GM11168 (cell line): Measurements from ENCODE around the gene DAGLA.

Experiments
- in situ Hi-C: fragments of 300-500 bp; cut with MboI; formaldehyde crosslinking; loops from one replicate; pipeline ENCODE4 v1.12.0; 2022; ENCODE audit warnings: low sequenced_read_pairs; ENCODE audit not compliant: unreplicated experiment

The DAGLA gene

GRCh38 chr11:61707574-61707973 lies 27.4 kb downstream of the DAGLA start:
- in situ Hi-C loops, result no loop called here

DNA sequence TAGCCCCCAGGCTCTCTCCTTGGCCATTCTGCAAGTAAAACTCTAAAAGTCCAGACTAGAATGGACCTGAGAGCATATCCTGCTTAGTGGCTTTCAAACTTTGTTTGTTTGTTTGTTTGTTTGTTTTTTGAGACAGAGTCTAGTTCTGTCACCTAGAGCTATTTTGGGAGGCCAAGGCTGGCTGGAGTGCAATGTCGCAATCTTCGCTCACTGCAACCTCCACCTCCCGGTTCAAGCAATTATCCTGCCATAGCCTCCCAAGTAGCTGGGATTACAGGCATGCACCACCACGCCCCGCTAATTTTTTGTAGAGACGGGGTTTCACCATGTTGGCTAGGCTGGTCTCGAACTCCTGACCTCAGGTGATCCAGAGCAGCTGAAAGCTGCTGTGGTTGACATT lies 28.9 kb downstream of the DAGLA start:
- in situ Hi-C loops, result no loop called here

- in situ Hi-C loops, result no loop called here
Observed at GRCh38 chr11:61709572-61709971, 29.4 kb downstream of the DAGLA start.

DNA sequence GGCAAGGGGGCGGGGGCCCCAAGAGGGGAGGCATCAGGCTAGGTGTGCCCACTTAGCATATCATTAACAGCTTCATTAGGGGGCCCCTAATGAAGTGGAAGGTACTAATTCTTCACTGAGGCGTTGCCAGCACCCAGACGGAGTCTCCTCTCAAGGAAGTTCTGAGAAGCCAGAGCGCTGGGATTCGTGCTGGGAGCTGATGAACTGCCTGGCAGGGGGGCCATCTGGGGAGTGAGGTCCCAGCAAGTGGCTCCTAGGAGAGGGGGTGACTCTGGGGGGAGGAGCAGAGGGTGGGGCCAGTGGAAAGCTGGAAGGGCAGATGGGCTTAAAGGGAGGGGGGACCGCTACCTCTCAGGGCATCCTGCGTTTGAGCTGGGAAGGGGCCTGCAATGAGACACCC lies 29.8 kb downstream of the DAGLA start:
- in situ Hi-C loops, result no loop called here

DNA sequence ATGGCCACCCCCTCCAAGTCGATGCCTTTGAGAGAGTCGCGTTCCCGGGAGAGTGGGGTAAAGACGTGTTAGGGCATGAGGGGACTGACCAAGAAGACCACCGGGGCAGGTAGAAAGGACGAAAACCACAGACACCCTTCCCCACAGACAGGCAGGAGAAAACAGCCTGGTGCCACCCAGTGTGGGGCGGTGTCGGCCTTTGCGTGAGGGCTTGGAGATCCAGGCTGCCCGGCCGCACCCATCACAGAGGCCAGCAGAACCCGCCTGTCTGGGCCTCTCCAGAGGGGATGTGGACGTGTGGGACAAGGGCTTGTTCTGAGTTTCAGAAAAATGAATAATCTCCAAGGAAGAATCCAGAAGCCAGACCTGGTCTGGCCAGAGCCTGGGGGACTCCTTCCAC lies 30.8 kb downstream of the DAGLA start:
- in situ Hi-C loops, result no loop called here

- in situ Hi-C loops, result no loop called here
Observed at GRCh38 chr11:61711498-61711897, 31.3 kb downstream of the DAGLA start.

GRCh38 chr11:61712314-61712713 lies 32.1 kb downstream of the DAGLA start:
- in situ Hi-C loops, result no loop called here

DNA sequence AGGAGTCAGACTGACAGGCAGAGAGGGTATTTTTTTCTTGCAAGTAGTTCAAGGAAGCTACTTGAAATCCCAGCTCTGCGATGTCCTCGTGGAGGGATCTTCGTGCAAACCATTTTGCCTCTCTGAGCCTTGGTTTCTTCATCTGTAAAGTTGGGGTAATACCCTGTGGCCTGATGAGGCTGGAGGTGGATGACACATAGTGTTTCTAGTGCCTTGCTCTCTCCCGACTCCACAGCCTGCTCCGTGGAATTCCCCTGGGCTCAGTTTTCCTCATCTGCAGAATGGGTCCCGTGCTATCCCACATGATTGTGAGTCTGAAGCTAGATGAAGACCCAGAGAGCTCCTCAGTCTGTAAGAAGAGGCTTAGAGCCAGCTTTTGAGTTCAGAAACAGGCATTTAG lies 32.7 kb downstream of the DAGLA start:
- in situ Hi-C loops, result no loop called here

DNA sequence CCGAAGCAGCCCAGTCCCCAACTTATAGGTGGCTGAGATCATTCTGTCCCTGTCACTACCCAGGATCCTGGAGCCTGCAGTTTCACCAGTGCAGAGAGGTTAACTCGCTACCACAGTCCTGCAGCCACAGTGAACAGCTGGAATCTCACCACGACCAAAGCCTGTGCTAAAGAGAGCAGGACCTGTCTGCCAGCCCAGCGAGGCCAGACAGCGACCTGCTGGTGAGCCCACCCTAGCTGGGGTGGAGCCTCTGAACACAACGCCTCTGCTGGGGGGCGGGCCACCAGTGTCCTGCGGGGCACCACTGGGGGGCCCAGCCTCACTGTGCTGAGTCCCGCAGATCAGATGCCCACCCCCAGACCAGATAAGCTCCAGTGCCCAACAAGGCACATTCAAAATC lies 33.3 kb downstream of the DAGLA start:
- in situ Hi-C loops, result no loop called here

DNA sequence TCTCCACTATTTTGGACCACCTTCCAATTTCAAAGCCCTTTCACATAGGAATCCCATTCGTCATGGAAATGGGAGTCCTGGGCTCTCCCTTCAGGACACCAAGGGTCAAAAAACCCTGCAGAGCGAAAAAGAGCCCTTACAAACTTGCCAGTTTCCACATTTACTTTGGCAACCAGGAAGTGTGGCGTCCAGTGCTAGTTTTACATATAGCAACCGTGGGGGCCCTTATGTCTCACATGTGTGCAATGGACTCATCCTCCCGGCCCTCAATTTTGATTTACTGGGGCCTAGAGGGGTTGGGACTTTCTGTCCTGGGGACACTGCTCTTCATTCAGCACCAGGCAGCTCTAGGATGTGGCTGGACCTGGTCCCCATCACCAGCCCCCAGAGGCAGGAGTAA lies 33.7 kb downstream of the DAGLA start:
- in situ Hi-C loops, result no loop called here

GRCh38 chr11:61714316-61714715 lies 34.1 kb downstream of the DAGLA start:
- in situ Hi-C loops, result no loop called here

GRCh38 chr11:61714916-61715315 lies 34.7 kb downstream of the DAGLA start:
- in situ Hi-C loops, result no loop called here

DNA sequence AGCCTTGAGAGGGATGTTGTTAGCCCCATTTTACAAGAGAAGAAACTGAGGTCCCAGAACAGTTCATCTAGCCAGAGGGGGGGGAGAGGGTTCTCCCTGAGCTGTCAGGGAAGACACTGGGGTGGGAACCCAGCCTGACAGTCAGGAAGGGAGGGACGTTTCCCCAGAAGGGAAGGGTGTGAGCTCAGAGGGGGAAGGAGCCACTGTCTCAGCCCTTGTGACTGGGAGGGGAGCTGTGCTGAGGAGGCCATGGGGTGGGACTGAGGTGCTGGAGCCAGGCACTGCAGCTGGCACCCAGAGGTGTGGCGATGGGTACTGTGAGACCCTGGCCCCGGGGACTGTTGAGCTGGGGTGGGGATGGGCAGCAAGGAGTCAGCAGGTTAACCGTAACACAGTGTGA lies 35.7 kb downstream of the DAGLA start:
- in situ Hi-C loops, result no loop called here

- in situ Hi-C loops, result no loop called here
Observed at GRCh38 chr11:61716478-61717285, 36.5 kb downstream of the DAGLA start.

- in situ Hi-C loops, result no loop called here
Observed at GRCh38 chr11:61717286-61718033, 37.3 kb downstream of the DAGLA start.

- in situ Hi-C loops, result no loop called here
Observed at GRCh38 chr11:61718046-61718531, 37.9 kb downstream of the DAGLA start.

DNA sequence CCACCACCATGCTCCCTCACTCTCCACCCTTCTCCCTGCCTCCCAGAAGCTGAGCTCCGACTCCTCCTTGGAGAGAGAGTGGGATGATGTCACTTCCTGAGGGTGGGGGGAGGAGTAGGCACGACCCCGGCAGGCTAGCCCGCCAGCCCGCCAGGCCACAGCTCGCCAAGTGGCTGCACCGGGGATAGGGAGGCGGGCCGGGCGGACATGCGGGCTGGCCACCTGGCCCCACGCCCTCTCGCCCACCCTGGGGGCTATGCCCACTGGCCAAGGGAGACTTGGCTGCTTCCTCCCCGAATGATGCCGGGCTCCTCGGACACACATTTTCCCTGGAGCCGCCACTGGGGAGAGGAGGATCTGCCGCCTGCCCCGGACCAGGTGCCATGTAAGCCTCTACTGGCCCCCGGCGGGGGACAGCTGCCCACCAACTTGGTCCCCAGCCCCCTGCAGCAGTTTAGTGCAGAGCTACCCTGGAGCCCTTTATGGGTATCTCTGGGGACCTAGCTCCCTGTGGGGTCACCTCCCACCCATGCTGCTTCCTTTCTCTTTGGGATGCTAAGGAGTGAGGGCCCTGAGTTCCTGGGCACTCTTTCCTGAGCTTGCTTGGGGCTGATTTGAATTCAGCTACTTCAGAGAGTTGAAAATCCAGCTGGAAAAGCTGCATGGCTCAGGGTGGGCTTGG lies 38.6 kb downstream of the DAGLA start:
- in situ Hi-C loops, result no loop called here

DNA sequence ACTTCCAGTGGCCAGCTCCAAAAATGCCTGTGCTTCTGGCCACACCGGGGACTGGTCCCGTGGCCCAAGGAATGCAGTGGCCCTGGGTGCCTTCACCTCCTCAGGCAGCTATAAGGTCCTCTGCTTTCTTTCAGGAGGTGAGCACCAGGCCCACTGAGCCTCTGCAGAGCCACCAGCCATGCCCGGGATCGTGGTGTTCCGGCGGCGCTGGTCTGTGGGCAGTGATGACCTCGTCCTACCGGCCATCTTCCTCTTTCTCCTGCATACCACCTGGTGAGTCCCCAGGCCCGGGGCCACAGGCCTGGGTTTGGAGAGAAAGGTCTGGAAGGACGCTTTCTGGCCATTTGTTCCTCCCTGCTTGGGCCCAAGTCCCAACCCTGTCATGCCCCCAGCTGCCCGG lies 39.8 kb downstream of the DAGLA start:
- in situ Hi-C loops, result no loop called here

DNA sequence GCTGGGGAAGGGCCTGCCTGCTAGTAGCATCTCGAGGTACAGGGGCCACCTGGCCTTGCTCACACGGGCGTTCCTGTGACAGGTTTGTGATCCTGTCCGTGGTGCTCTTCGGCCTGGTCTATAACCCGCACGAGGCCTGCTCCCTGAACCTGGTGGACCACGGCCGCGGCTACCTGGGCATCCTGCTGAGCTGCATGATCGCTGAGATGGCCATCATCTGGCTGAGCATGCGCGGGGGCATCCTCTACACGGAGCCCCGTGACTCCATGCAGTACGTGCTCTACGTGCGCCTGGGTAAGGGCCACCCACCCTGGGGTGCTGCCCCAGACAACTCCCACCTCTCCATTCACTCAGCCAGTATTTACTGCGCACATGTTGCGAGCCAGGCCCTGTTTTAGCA lies 40.4 kb downstream of the DAGLA start:
- in situ Hi-C loops, result no loop called here

DNA sequence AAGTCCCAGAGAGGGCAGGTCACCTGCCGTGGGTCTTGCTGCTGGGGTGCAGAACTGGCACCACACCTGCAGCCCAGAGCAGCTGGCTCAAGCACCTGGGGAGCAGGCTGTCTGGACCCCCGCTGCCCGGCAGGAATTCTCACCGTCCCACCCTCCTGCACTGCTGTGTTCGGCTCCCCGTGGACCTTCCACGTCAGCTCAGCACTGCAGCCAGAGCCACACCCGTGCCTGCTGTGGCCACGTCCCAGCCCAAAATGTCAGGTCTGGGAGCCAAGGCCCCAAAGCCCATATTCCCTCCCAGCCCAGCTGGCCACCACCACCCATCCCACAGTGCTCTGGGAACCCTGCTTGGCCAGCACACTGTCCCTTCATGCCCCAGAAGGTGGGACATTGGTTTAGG lies 44.2 kb downstream of the DAGLA start:
- in situ Hi-C loops, result no loop called here

- in situ Hi-C loops, result no loop called here
Observed at GRCh38 chr11:61725781-61726231, 45.6 kb downstream of the DAGLA start.
